Stimulated activated CD4-positive, alpha-beta T cell treated with anti-CD3 and anti-CD28 coated beads, Interleukin-2, amount 100 ng/mL, for 48 hours (primary cell): ENCODE data around the gene PDE8A.

ENCODE experiments used
- DNase-seq, 2 donors: peaks; one replicate each; pipeline ENCODE4 v3.0.0-alpha.2; 2020

Gene PDE8A, protein sequence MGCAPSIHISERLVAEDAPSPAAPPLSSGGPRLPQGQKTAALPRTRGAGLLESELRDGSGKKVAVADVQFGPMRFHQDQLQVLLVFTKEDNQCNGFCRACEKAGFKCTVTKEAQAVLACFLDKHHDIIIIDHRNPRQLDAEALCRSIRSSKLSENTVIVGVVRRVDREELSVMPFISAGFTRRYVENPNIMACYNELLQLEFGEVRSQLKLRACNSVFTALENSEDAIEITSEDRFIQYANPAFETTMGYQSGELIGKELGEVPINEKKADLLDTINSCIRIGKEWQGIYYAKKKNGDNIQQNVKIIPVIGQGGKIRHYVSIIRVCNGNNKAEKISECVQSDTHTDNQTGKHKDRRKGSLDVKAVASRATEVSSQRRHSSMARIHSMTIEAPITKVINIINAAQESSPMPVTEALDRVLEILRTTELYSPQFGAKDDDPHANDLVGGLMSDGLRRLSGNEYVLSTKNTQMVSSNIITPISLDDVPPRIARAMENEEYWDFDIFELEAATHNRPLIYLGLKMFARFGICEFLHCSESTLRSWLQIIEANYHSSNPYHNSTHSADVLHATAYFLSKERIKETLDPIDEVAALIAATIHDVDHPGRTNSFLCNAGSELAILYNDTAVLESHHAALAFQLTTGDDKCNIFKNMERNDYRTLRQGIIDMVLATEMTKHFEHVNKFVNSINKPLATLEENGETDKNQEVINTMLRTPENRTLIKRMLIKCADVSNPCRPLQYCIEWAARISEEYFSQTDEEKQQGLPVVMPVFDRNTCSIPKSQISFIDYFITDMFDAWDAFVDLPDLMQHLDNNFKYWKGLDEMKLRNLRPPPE

DNA sequence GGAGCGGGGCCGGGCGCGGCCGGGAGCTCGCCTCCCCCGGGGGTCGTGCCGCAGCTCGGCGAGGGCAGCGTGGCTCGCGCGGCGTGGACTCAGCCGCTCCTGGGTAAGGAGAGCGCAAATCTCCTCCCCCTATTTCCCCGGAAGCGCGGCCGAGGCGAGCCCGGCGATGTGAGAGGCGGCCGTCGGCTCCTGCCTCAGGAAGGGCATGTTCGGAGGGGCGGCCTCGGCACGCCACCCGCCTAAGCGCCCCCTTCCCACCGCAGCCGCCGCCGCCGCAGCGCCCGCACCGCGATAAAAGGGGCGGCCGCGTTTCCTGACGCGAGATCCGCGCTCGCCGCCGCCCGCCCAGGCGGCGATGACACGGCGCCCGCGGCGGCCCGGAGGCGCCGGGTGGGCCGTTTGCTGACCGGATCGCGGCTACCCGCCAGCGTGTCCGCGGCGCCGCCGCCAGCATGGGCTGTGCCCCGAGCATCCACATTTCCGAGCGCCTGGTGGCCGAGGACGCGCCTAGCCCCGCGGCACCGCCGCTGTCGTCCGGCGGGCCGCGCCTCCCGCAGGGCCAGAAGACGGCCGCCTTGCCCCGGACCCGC, at the start of gene PDE8A:
Gene PDE8A (plus strand): TSS at position 146 of the 590 bp plus-strand sequence. CDS start 307 bp downstream, at position 453.
- DNase-seq, result peak; percentile 41 to 42

DNA sequence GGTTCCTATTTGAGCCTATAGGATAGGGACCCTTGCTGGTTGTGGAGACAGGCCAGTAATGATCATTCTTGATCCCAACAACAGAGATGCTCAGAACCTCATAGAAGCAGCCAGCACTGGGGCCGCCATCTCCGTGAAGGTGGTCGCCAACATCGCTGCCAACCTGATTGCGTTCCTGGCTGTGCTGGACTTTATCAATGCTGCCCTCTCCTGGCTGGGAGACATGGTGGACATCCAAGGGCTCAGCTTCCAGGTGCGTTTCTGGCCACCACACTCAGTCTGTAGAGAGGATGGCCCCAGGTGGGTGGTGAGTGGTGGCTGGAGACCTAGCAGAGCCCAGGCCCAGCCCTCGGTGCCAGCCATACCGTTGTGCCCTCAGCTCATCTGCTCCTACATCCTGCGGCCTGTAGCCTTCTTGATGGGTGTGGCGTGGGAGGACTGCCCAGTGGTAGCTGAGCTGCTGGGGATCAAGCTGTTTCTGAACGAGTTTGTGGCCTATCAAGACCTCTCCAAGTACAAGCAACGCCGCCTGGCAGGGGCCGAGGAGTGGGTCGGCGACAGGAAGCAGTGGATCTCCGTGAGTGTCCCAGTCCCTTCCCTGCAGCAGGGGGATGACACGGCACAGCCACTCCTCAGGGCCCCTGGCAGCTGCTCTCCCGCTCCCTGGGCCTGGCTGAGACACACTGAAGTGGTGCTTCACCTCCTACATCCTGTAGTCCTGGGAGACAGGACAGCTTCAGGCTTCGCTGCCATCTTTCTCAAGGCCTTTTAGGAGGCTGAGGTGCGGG, 46.5 kb upstream of the PDE8A start:
- no peak for DNase-seq

- DNase-seq, result no peak
Measured at GRCh38 chr15:84937144-84937543, 44.5 kb upstream of the PDE8A start.

DNA sequence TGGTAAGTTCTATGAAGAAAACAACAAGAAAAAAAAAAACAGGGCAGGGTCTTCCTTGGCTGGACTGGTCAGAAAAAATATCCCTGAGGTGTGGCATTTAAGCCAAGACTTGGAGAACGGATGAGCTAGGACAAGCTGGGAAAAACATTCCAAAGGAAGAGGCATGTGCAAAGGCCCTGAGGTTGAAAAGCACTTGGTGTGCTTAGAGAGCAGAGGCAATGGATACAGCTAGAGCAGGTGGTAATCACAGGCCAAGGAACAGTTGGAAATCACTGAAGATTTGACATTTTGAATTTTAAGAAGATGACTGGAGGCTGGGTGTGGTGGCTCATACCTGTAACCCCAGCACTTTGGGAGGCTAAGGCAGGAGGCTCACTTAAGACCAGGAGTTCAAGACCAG, 42.9 kb upstream of the PDE8A start:
- DNase-seq, result no peak

DNA sequence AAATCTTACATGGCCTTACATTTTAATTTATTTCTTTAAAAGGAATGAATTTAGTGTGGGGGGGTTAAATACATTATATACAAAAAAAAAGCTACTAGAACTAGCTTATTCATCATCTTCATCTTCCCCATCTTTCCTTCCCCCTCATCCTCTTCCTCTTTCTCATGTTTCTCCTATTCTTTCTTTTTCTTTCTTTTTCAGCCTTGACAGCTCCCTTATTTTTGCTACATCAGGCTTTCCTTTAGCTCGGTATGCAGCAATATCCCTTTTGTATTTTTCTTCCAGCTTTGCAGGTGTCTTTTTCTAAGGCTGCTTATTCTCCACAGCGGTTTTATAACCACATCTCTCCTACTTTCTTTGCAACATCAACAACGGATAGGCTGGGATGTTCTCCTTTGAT, 41.3 kb upstream of the PDE8A start:
- no peak for DNase-seq

GRCh38 chr15:84942456-84942855, 39.2 kb upstream of the PDE8A start:
- no peak for DNase-seq

- DNase-seq, result no peak
Measured at GRCh38 chr15:84944311-84944710, 37.3 kb upstream of the PDE8A start.

DNA sequence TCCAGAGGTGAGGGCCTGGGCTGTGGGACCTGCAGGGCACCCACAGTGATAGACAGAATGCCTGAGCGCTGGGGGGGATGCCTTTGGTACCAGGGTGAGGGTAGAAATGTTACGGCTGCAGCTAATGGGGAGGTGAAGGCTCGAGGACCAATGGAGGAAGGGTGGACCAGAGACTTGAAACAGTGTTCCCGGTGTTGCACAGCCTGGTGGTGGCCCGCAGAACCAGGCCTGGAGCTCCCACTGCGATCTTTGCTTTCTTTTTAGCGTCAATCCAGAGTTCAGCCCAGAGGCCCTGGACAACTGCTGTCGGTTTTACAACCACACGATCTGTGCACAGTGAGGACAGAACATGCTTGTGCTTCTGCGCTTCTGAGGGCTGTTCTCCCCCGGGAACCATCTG, 36.8 kb upstream of the PDE8A start:
- DNase-seq, result no peak

GRCh38 chr15:84946772-84947489, 34.7 kb upstream of the PDE8A start:
- DNase-seq, result no peak

GRCh38 chr15:84947947-84948830, 33.5 kb upstream of the PDE8A start:
- DNase-seq, result no peak

DNA sequence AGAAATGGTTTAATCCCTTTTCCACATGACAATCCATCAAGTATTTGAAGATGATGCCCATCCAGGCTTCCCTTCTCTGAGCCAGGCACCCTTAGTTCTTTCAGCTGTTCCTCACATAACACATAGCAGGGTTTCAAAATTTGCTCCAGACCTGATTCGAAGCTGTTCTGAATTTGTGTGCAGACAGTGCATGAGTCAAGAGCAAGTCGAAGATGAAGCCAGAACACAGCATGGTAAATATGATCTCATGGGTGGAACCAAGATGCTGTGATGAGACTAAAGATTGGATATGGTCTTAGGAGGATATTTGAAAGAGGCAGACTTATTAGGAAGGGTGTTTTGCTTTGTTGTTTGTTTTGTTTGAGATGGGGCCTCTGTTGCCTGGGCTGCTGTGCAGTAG, 32.6 kb upstream of the PDE8A start:
- no peak for DNase-seq

DNA sequence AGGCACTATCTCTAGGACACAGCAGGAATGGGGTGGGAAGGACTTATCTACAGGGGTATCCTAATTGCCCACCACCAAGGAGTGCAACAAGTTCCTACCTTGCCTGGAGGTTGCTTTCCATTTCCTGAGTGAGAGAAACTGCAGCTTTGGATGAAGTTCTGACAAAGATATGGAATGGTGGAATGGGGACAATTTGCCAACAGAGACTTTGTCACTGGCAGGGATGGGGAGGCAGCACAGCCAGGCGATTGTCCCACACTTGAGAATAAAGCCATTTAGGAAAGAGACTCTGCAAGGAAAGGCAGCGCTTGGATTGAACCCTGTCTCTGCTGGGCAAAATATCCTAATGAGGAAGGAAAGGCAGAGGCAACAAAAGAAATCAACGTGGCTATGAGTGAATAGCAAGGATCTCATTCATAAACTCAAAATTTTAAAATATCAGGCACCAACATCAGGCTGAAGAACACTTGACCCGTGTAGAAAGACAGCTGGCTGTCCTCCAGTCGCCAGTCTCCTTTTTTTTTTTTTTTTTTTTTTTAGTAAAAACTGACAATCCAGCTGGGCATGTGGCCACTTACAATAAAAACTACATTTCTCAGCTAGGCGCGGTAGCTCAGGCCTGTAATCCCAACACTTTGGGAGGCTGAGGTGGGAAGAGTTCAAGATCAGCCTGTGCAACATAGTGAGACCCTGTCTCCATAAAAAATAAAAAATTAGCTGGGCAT, 31.6 kb upstream of the PDE8A start:
- DNase-seq, result no peak

DNA sequence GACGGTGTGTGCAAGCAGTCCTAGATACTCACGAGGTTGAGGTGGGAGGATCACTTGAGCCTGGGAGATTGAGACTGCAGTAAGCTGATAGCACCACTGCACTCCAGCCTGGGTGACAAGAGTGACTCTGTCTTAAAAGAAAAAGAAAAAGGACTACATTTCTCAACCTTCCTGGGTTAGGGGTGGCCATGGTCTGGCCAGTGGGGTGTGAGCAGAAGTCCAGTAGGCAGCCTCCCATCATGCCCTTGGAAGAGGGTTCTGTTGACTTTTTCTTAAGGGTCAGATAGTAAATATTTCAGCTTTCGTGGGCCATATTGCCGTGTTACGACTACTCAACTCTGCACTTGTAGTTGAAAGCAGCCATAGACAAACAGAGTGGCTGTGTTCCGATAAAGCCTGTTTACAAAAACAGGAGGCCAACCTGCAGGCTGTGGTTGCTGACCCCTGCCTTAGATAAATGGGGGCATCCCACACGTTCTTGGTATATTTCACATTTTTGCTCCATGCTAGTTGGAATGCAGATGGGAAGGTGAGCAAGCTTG, 31.0 kb upstream of the PDE8A start:
- DNase-seq, result no peak

- no peak for DNase-seq
Measured at GRCh38 chr15:84951736-84952135, 29.9 kb upstream of the PDE8A start.

- no peak for DNase-seq
Measured at GRCh38 chr15:84953136-84953535, 28.5 kb upstream of the PDE8A start.

DNA sequence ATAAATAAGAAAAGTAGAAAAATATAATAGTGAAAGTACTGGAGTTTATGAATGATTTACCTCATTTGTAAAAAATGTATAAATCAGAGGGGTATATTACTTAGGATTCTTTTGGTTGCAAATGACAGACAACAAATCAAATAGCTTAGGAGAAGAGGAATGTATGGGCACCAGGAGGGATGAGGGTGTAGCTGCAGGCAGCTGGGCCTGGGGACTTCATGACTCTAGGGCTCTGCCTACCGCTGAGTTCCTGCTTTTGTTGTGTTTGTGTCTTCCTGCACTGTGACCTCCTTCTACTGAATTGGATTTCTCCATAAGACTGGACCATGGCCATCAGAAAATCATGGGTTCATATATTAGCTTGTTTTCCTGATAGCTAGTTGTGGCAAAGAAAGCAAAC, 27.9 kb upstream of the PDE8A start:
- DNase-seq, result no peak

DNA sequence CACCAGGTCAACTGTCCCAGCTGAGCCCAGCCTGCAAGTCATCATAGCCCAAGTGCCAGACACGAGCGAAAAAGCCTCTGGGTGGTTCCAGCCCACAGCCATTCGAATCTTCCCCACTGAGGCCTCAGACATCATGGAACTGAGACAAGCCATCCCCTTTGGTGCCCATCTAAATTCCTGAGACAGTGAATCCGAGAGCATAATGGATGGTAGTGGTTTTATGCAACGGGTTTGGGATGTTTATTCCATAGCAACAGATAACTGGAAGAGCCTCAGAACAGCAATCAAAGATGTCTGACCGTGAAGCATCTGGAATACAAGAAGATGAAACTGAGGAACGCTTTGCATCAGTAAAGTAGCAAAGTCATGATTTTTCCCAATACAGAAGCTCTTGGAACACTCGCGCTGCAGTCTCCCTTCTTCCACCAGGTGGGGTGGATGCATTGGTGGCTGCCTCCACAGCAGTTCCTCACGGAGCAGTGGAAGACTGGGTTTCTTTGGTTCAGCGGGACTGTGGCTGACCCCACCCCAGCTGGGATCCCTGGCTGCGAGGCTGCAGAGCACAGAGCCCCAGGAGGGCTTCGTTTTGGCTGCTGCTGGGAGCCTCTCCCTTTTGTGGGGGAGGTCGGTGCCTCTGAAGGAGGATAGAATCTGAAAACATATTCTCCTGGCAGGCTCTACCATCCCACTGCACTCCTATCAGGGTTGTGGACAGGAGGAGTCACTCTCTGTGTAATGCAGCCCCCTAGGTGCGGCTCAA, 26.4 kb upstream of the PDE8A start:
- DNase-seq, result peak; percentile 9 to 23

DNA sequence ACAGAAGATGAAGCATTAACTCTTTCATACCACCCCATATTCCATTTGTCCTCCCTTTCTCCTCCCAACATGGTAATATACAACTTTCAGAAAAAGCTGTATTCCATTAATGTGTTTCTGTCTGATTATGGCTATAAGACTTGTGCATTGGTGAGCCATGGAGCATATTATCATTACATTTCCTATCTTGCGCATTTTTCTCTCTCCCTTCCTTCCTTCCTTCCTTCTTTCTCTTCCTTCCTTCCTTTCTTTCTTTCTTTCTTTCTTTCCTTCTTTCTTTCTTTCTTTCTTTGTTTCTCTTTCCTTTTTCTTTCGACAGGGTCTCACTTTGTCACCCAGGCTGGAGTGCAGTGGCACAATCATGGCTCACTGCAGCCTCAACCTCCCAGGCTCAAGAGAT, 25.5 kb upstream of the PDE8A start:
- no peak for DNase-seq

GRCh38 chr15:84960391-84961113, 21.1 kb upstream of the PDE8A start:
- DNase-seq, result no peak
